Measurements from ENCODE around the gene DNM2.

Gene DNM2

DNA sequence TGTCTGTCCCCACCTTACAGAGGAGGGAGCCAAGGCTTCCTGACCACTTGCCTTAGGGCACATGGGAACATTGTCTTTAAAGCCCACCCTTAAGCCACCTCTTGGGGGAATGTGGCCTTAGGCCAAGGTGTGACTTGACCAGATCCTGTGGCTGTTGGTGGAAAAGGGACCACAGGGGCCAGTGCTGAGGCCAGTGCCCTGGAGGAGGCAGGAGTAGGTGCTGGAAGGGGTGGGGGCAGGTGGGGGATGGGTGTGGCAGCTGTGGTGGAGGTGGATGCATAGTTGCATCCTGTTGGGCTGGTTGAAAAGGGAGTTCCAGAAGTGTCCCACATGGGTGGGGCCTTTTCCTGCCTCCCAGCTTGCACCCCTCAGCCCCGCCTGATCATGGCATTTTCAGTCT is 44.8 kb downstream of the DNM2 start:
- TF ChIP-seq, protein P1, sequence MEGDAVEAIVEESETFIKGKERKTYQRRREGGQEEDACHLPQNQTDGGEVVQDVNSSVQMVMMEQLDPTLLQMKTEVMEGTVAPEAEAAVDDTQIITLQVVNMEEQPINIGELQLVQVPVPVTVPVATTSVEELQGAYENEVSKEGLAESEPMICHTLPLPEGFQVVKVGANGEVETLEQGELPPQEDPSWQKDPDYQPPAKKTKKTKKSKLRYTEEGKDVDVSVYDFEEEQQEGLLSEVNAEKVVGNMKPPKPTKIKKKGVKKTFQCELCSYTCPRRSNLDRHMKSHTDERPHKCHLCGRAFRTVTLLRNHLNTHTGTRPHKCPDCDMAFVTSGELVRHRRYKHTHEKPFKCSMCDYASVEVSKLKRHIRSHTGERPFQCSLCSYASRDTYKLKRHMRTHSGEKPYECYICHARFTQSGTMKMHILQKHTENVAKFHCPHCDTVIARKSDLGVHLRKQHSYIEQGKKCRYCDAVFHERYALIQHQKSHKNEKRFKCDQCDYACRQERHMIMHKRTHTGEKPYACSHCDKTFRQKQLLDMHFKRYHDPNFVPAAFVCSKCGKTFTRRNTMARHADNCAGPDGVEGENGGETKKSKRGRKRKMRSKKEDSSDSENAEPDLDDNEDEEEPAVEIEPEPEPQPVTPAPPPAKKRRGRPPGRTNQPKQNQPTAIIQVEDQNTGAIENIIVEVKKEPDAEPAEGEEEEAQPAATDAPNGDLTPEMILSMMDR (IDR thresholded peaks at IDR 0.05; ENCODE audit: low read depth, low read length) = no peak
- DNase-seq (ENCODE audit: extremely low read depth, low read depth) = no peak

DNA sequence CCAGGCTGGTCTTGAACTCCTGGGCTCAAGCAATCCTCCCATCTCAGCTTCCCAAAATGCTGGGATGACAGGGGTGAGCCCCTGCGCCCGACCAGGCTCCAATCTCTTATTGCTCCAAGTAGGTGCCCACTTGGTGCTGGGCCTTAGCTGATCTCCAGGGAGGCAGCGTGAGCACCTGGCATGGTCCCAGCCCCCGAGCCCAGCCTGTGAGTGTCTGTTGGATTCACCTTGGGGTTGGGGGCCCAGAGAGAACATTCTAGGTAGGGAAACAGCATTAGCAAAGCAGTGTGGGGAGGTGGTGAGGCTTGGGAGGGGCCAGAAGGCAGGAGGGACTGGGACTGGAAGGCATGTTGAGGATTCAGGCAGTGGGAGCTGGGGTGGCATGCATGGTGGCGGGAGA is 45.5 kb downstream of the DNM2 start:
- DNase-seq (ENCODE audit: extremely low read depth, low read depth) = no peak
- TF ChIP-seq, protein P1 (IDR thresholded peaks at IDR 0.05; ENCODE audit: low read depth, low read length) = no peak

DNA sequence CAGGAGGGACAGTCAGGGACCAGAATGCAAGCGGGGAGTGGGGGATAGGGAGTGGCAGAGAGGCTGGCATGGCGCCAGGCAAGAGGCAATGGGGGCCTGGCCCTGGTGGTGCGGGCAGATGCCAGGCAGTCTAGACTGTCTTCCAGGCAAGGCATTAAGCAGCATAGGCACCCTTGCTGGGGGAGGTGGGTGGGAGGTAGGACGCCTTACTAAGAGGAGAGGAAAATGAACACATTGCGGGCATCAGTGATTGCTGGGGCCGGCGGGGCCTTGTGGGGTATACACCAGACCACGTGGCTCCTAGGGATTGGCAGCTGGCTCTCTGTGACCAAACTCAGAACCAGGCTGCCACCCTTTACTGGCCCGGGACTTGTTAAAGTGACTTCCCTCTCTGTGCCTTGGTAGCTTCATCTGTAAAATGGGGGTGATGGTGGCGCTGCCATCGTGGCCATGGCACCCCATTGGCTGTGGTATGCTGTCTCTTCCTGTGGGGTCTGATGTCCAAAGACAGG is 46.0 kb downstream of the DNM2 start:
- no peak for DNase-seq (ENCODE audit: extremely low read depth, low read depth)
- TF ChIP-seq, protein P1 (IDR thresholded peaks at IDR 0.05; ENCODE audit: low read depth, low read length) = no peak

DNA sequence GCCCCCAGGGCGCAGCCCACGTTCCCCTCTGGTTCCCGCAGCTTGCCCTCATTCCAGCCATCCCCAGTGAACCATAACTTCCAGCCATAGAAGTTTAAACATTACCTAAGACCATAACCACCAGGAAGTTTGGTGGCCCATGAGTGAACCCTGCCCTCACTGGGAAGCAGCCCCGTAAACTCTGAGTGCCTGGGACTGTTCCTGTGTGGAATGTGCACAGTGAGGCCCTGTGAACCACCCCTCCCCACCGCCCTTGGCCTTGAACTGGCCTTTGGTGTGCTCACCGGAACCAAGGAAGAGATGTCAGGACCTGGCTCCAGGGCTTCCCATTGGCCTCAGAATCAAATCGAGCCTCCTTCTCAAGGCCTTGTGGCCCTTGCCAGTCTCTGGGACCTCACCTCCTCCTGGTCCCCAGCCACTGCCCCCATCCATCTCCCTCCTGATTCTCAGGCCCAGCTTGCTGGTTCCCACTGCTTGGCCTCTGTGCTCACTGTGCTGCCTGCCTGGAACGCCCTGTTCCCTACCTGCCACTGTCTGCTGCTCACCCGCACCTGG is 46.5 kb downstream of the DNM2 start:
- no peak for DNase-seq (ENCODE audit: extremely low read depth, low read depth)
- TF ChIP-seq, protein P1 (IDR thresholded peaks at IDR 0.05; ENCODE audit: low read depth, low read length) = no peak

DNA sequence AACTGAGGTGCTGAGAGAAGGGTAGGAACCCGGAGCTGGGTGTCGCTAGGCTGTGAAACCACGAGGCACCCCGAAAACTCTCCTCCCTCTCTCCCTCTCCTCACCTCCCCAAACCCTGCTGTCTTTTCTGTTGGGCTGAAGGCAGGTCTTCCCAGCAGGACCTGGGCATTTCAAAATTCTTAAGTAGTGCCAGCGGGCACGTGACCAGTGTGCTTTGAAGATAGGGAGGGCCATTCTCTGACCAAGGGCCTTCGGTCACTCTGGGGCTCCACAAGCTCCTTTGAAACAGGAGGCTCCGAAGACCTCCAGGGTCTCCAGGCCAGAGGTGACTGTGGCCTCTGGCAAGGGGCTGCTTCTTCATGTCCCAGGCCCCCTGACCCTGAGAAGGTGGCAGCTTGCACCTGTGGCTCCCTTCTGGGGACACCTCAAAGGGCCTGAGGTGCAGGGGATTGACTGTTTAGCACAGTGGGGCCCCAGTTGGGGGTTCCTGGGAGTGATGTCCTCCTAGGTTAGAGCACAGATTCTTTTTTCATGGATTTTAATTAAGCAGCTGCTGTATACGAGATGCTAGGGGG is 48.3 kb downstream of the DNM2 start:
- DNase-seq (ENCODE audit: extremely low read depth, low read depth) = no peak
- TF ChIP-seq, protein P1 (IDR thresholded peaks at IDR 0.05; ENCODE audit: low read depth, low read length) = no peak

DNA sequence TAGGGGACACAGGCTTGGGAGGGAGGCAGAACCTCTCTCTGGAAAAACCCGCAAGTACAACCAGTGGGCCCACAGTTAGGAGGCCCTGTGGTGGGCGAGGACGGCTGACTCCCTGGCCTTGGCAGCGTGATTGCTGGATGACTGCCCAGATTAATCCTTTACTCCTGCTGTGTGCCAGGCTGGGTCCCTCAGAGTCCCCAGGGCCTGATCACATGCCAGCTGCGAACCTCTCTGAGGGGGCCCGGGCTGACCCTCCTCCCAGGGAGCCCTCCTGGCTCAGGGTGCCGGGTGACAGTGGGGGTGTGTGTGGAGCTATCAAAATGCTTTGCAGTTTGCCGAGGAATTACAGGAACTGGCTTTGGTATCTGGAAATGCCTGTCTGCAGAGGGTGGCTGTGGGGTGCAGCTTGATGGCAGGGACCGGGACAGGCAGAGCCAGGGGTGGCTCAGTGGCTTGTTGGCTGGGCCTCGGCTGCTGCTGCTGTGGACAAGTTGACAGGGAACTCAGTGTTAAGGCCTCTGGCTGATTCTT is 48.9 kb downstream of the DNM2 start:
- no peak for DNase-seq (ENCODE audit: extremely low read depth, low read depth)
- TF ChIP-seq, protein P1 (IDR thresholded peaks at IDR 0.05; ENCODE audit: low read depth, low read length) = no peak

DNA sequence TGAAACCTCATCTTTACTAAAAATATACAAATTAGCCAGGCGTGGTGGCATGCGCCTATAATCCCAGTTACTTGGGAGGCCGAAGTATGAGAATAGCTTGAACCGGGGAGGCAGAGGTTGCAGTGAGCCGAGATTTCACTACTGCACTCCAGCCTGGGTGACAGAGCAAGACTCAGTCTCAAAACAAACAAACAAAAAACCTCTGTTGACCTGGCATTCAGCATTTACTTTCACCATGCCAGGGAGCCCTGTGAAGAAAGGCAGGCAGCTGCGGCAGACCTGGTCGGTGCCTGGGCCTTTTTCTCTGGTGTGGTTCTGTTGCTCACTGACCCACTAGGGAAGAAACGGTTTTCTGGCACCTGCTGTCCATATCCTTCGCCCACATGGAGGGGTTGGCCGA is 49.8 kb downstream of the DNM2 start:
- no peak for DNase-seq (ENCODE audit: extremely low read depth, low read depth)
- TF ChIP-seq, protein P1 (IDR thresholded peaks at IDR 0.05; ENCODE audit: low read depth, low read length) = no peak
